Keratinocyte (primary cell): ENCODE data around the gene PCDHGC4. TPM values are rescaled to one million over a fixed set of nuclear protein-coding genes. Genes with fewer than 3 reads are reported as not detected.

Experiments
- DNase-seq: peaks from one replicate; pipeline ENCODE4 v3.0.0-alpha.2; 2011; ENCODE audit warnings: low read depth, missing footprints, low spot score
- FAIRE-seq: peaks from 2 replicates; lab custom pipeline; 2011; peaks lifted over from hg19 to GRCh38; lab: Jason Lieb, UNC
- H2AFZ ChIP-seq: 2 replicates; pipeline ENCODE4 v1.6.0; 2012; ENCODE audit warnings: low read length, control low read depth, inconsistent platforms; ENCODE audit not compliant: control insufficient read depth
- H3K27ac ChIP-seq: 2 replicates; pipeline ENCODE4 v1.5.1; 2011; ENCODE audit warnings: low read length; ENCODE audit not compliant: control insufficient read depth, insufficient read depth
- H3K27me3 ChIP-seq: 3 replicates; pipeline ENCODE4 v1.6.0; 2011; ENCODE audit warnings: low read length; ENCODE audit not compliant: control insufficient read depth, insufficient read depth; ENCODE audit errors: extremely low read depth
- H3K36me3 ChIP-seq, 2 experiments: 2 replicates in 1 of 2; 3 replicates in 1 of 2; pipeline ENCODE4 v1.5.1; 2011; ENCODE audit warnings: low read length in 2 of 2, mild to moderate bottlenecking in 1 of 2; ENCODE audit not compliant: control insufficient read depth in 2 of 2, insufficient read depth in 2 of 2; ENCODE audit errors: extremely low read depth in 1 of 2
- H3K4me1 ChIP-seq: 3 replicates; pipeline ENCODE4 v1.5.1; 2011; ENCODE audit warnings: low read length; ENCODE audit not compliant: control insufficient read depth, insufficient read depth; ENCODE audit errors: extremely low read depth
- H3K4me2 ChIP-seq: 3 replicates; pipeline ENCODE4 v1.6.0; 2011; ENCODE audit warnings: low read depth, low read length; ENCODE audit not compliant: control insufficient read depth, insufficient read depth; ENCODE audit errors: extremely low read depth
- H3K4me3 ChIP-seq, 3 experiments: fragments of 200-600 bp in 1 of 3; sonication (generic) in 1 of 3; 2 replicates in 2 of 3; 3 replicates in 1 of 3; pipeline ENCODE4 v1.5.1; 2011 to 2016; ENCODE audit warnings: low read length in 3 of 3, mild to moderate bottlenecking in 3 of 3, control low read depth in 2 of 3, inconsistent platforms in 1 of 3, low read depth in 1 of 3, mixed read lengths in 1 of 3, mixed run types in 1 of 3, moderate library complexity in 1 of 3; ENCODE audit not compliant: control insufficient read depth in 2 of 3, insufficient read depth in 2 of 3; ENCODE audit errors: extremely low read depth in 1 of 3
- H3K79me2 ChIP-seq: 2 replicates; pipeline ENCODE4 v1.6.0; 2012; ENCODE audit warnings: low read length; ENCODE audit not compliant: control insufficient read depth, insufficient read depth
- H3K9ac ChIP-seq: 3 replicates; pipeline ENCODE4 v1.6.0; 2011; ENCODE audit warnings: low read length; ENCODE audit not compliant: control insufficient read depth, insufficient read depth; ENCODE audit errors: extremely low read depth
- H3K9me1 ChIP-seq: 3 replicates; pipeline ENCODE4 v1.6.0; 2011; ENCODE audit warnings: low read length; ENCODE audit not compliant: control insufficient read depth, insufficient read depth; ENCODE audit errors: extremely low read depth
- H3K9me3 ChIP-seq: 2 replicates; pipeline ENCODE4 v1.5.1; 2012; ENCODE audit warnings: low read depth, low read length; ENCODE audit not compliant: control insufficient read depth
- H4K20me1 ChIP-seq: 3 replicates; pipeline ENCODE4 v1.6.0; 2011; ENCODE audit warnings: low read length; ENCODE audit not compliant: control insufficient read depth, insufficient read depth; ENCODE audit errors: extremely low read depth
- EZH2 ChIP-seq: IDR thresholded peaks from one replicate; pipeline ENCODE4 v1.6.1; 2012; ENCODE audit warnings: inconsistent platforms, mild to moderate bottlenecking, low read length, moderate library complexity
- dilution Hi-C: fragments of 300-500 bp; cut with MboI; formaldehyde crosslinking; loops from one replicate; pipeline ENCODE4 v1.7.0; 2020; ENCODE audit warnings: low sequenced_read_pairs; ENCODE audit not compliant: extremely low pct_ligation_motif_present
- polyA plus RNA-seq, 5 experiments: library from polyadenylated mRNA; depleted of rRNA in 3 of 5; stranded (reverse) in 3 of 5; stranded (forward) in 1 of 5; unstranded in 1 of 5; fragments of >200 nt; gene quantifications; 1 replicate in 1 of 5; 2 replicates in 3 of 5; 3 replicates in 1 of 5; pipeline versions ENCODE4 v1.2.1 to v1.2.3, GENCODE V29; 2011 to 2012; ENCODE audit warnings: missing spikeins in 2 of 5, low read depth in 1 of 5, low replicate concordance in 1 of 5
- TF ChIP-seq, protein P1 (sequence below), 3 experiments: IDR thresholded peaks in 1 of 3; conservative IDR thresholded peaks in 1 of 3; optimal IDR thresholded peaks in 1 of 3; 2 replicates in 2 of 3; 3 replicates in 1 of 3; pipeline versions ENCODE3 to v1.5.1; 2011; ENCODE audit warnings: low read length in 3 of 3, mild to moderate bottlenecking in 3 of 3, moderate library complexity in 2 of 3, control low read depth in 1 of 3, inconsistent platforms in 1 of 3; ENCODE audit not compliant: insufficient read depth in 2 of 3; ENCODE audit errors: extremely low read depth in 1 of 3

PCDHGC4 gene
- polyA plus RNA-seq, 1 donor (not counting 4 experiments of a cell fraction or from before 2014, with no cell fraction given): 0.13 TPM

DNA sequence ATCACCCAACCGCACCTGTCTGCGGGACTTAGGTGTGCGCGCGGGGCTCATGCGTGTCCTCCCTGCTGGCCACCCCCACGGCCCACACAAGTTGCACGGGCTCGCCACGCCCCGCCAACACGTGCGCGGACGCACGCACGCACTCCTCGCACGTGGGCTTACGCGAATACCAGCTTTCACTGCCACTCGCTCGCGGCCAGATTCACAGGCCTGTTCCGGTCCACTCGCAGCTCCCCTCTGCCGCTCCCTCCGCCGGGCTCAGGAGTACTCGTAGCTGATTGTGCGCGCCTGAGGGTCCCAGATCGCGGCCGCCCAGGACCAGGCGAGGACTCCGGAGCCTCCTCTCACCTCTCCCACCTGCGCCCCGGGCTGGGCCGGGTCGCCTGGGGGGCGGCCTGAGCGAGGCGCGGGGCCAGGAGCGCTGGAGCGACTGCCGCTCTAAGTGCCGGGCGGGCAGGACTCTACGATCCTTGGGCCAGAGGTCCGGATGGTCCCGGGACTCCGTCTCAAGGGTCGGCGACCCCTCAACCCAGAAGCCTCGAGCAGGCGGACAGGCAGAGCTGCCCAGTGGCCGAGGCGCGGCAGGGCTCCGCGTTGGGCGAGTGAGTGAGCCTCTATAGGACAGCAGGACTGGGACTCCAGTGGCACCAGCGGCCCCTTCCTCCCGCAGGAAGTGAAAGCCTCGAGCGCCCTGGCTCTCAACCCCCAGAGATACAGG, 7.5 kb downstream of the PCDHGC4 start:
- peaks cover 0 to 3% of the 10 kb centered on the region in 2 experiments for H3K36me3 ChIP-seq
- no peak overlapping the region for H3K27ac ChIP-seq
- dilution Hi-C loops: no loop called here
- no peak for TF ChIP-seq EZH2
- TF ChIP-seq, protein P1, sequence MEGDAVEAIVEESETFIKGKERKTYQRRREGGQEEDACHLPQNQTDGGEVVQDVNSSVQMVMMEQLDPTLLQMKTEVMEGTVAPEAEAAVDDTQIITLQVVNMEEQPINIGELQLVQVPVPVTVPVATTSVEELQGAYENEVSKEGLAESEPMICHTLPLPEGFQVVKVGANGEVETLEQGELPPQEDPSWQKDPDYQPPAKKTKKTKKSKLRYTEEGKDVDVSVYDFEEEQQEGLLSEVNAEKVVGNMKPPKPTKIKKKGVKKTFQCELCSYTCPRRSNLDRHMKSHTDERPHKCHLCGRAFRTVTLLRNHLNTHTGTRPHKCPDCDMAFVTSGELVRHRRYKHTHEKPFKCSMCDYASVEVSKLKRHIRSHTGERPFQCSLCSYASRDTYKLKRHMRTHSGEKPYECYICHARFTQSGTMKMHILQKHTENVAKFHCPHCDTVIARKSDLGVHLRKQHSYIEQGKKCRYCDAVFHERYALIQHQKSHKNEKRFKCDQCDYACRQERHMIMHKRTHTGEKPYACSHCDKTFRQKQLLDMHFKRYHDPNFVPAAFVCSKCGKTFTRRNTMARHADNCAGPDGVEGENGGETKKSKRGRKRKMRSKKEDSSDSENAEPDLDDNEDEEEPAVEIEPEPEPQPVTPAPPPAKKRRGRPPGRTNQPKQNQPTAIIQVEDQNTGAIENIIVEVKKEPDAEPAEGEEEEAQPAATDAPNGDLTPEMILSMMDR (optimal IDR thresholded peaks at IDR 0.05 in 1 of 3, IDR thresholded peaks at IDR 0.05 in 1 of 3, conservative IDR thresholded peaks at IDR 0.05 in 1 of 3; ENCODE audit: extremely low read depth in 1 of 3, insufficient read depth in 2 of 3, low read length in 3 of 3): no peak
- no peak overlapping the region for H3K9ac ChIP-seq
- H3K4me3 ChIP-seq: no peak overlapping the region
- H3K9me3 ChIP-seq: no peaks in the 10 kb centered on the region
- H4K20me1 ChIP-seq: no peaks in the 10 kb centered on the region
- DNase-seq (no peak), FAIRE-seq (no peak)
- no peak overlapping the region for H3K4me2 ChIP-seq
- H3K4me1 ChIP-seq: peaks cover 21% of the 10 kb centered on the region
- no peaks in the 10 kb centered on the region for H3K79me2 ChIP-seq
- H2AFZ ChIP-seq: no peak overlapping the region
- H3K27me3 ChIP-seq: no peaks in the 10 kb centered on the region
- no peaks in the 10 kb centered on the region for H3K9me1 ChIP-seq

DNA sequence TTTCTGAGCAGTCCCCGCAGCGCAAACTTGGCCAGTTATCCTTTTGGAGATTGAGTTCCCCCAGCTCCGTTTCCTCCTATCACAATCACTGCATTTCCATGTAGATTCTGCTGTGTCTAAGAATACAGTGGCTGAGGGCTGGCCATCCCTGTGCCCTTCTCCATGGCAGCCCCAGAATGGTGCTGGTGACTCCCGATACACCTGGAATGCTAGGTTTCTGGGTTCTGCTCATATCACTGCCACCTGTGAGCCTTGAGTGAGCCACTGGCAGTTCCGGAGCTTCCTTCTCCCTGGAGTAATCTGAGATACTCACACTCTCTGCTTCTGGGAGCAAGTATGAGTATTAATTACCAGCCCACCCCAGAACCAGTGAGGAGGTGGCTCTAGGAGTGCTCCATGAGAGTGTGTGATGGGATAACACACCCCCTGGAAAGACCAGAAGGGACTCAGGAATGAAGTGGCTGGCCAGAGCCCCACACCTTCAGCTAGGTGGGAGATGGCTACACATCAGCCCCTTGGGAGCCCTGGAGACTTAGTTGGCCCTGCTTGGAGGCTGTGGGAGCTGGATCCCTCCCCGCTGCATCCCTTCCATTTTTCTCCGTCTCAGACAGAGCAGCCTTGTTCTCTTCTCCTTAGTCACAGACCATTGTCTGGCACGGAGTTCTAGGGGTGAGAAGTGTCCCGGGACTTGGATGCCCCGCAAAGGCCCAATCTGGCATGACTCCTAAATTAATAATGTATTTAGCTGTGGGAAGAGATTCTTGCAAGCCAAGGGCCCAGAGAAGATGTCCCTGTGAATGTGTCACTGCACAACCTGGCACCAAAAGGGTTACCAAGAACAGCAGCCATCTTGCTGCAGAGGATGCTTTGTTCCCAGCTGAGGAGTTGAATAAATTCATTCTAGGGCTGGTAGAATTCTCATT, 8.9 kb downstream of the PCDHGC4 start:
- Histone ChIP-seq H3K9me1 (no peaks in the 10 kb centered on the region), H3K36me3 (peaks cover 0 to 3% of the 10 kb centered on the region in 2 experiments), H3K27me3 (no peaks in the 10 kb centered on the region), H2AFZ (no peak overlapping the region), H3K9me3 (no peaks in the 10 kb centered on the region), H3K79me2 (no peaks in the 10 kb centered on the region), H3K27ac (no peak overlapping the region), H3K4me3 (no peak overlapping the region), H3K9ac (no peak overlapping the region), H4K20me1 (no peaks in the 10 kb centered on the region), H3K4me1 (peaks cover 10% of the 10 kb centered on the region), H3K4me2 (no peak overlapping the region)
- dilution Hi-C loops: no loop called here
- no peak for FAIRE-seq
- DNase-seq: no peak
- no peak for TF ChIP-seq EZH2
- TF ChIP-seq, protein P1 (optimal IDR thresholded peaks at IDR 0.05 in 1 of 3, IDR thresholded peaks at IDR 0.05 in 1 of 3, conservative IDR thresholded peaks at IDR 0.05 in 1 of 3; ENCODE audit: extremely low read depth in 1 of 3, insufficient read depth in 2 of 3, low read length in 3 of 3): no peak
